ENCODE data around the gene FOSL2.

DNA sequence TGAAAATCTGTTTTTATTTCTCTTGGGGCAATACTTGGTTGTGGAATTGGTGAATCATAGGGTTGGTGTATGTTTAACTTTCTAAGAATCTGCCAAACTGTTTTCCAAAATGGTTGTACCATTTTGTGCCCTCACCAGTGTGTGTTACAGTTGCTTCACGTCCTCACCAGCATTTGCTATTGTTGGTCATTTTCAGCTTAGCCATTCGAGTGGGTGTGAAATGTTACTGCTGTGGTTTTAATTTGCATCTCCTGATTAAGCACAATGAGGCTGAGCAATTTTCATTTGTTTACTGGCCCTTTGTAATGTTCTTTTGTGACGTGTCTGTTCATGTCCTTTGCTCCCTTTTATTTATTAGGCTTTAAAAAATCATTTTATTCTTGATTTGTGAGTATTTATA is 49.7 kb downstream of the FOSL2 start:
- TF ChIP-seq, protein P1, sequence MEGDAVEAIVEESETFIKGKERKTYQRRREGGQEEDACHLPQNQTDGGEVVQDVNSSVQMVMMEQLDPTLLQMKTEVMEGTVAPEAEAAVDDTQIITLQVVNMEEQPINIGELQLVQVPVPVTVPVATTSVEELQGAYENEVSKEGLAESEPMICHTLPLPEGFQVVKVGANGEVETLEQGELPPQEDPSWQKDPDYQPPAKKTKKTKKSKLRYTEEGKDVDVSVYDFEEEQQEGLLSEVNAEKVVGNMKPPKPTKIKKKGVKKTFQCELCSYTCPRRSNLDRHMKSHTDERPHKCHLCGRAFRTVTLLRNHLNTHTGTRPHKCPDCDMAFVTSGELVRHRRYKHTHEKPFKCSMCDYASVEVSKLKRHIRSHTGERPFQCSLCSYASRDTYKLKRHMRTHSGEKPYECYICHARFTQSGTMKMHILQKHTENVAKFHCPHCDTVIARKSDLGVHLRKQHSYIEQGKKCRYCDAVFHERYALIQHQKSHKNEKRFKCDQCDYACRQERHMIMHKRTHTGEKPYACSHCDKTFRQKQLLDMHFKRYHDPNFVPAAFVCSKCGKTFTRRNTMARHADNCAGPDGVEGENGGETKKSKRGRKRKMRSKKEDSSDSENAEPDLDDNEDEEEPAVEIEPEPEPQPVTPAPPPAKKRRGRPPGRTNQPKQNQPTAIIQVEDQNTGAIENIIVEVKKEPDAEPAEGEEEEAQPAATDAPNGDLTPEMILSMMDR (IDR thresholded peaks at IDR 0.05 in 2 of 3, conservative IDR thresholded peaks at IDR 0.05 in 1 of 3; ENCODE audit: borderline replicate concordance in 1 of 3, insufficient read depth in 1 of 3, low read depth in 2 of 3, low read length in 2 of 3), result no peak
- TF ChIP-seq POLR2A (IDR thresholded peaks at IDR 0.05; ENCODE audit: borderline replicate concordance, extremely low read depth, insufficient read depth, insufficient read length) (no peak), SIN3A (IDR thresholded peaks at IDR 0.05; ENCODE audit: low read depth) (no peak), RAD21 (IDR thresholded peaks at IDR 0.05; ENCODE audit: low read depth) (no peak), MAX (IDR thresholded peaks at IDR 0.05) (no peak), EZH2 (IDR thresholded peaks at IDR 0.05) (no peak), POLR2AphosphoS5 (IDR thresholded peaks at IDR 0.05; ENCODE audit: low read depth, low read length) (no peak), JUND (IDR thresholded peaks at IDR 0.05) (no peak), EGR1 (IDR thresholded peaks at IDR 0.05; ENCODE audit: low read depth) (no peak)
- TF ChIP-seq, protein P2, sequence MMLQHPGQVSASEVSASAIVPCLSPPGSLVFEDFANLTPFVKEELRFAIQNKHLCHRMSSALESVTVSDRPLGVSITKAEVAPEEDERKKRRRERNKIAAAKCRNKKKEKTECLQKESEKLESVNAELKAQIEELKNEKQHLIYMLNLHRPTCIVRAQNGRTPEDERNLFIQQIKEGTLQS (IDR thresholded peaks at IDR 0.05), result no peak

Measured in HCT116 (cell line).